ENCODE data around the gene MPPED1.

- no peak for TF ChIP-seq CTCF (IDR thresholded peaks at IDR 0.05)
- TF ChIP-seq EZH2 (IDR thresholded peaks at IDR 0.05; ENCODE audit: borderline replicate concordance, insufficient read depth, low read depth, low read length, poor library complexity, severe bottlenecking): no peak
Observed at GRCh38 chr22:43537019-43537585, 125.3 kb downstream of the MPPED1 start.

Data from B cell (primary cell).